NCI-H446 (cell line): ENCODE results near the gene CACNA1B.

ENCODE experiments used
- DNase-seq, 2 experiments: peaks; one replicate each; lab custom pipeline; 2025; lab: John Stamatoyannopoulos, UW

The CACNA1B gene

DNA sequence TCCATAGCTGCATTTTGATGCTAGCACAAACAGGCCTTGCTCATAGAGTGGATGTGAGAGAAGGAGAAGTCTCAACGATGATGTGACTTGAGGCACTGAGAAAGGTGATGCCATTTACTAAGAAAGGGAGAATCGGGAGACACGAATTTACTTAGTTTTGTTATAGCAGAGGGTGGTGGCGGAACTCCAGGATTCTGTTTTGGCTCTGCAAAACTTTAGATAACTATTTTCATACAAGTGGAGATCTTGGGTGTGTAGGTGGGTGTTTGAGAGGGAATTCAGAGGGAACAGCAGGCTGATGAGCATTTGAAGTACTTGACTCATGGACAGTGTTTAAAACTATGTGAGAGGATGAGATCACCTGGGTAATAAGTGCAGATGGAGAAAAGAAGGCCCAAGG lies 43.2 kb downstream of the CACNA1B start:
- DNase-seq, result no peak

GRCh38 chr9:137924169-137924568 lies 46.6 kb downstream of the CACNA1B start:
- DNase-seq, result no peak

DNA sequence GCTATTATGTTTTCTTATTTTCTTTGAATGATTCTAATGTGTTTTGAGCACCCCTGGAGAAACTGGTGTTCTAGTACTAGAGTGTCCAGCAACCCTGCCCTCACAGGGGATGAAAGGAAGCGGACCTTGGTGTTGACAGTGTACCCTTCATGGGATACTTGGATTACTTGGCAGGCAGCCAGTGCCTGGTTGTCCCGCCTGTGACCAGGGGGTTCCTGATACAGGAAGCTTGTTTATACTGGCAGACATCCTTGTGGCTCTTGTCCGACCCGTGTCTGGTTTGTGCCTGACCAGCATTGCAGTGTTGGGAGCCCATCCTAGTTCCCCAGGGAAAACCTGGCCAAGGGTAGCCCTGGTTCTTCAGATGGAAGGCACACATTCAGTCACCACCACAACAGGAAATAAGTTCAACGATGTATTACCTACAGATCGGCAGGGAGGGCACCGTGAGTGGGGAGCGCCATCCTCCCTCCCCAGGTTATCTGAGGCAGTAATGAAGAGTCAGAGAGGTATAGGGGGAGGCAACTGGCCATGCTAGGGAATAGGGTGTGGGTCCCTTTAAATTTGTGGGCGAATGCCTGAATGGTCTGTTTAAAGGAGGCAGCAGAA lies 47.3 kb downstream of the CACNA1B start:
- no peak for DNase-seq

- DNase-seq, result no peak
Observed at GRCh38 chr9:137943655-137944054, 66.1 kb downstream of the CACNA1B start.

DNA sequence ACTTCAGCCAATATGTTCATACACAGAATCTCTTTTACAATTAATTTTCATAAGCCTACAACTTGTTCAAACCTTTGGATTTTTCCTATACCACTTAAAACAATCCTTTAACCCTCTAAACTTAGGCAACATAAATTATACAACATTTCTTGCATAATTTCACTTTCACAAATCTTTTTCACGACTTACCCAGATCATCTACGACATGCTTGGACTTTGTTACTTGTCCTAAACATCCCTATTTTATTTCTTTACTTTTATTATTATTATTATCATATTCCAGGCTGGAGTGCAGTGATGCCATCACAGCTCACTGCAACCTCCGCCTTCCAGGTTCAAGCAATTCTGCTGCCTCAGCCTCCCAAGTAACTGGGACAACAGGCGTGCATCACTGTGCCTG lies 68.0 kb downstream of the CACNA1B start:
- no peak for DNase-seq

DNA sequence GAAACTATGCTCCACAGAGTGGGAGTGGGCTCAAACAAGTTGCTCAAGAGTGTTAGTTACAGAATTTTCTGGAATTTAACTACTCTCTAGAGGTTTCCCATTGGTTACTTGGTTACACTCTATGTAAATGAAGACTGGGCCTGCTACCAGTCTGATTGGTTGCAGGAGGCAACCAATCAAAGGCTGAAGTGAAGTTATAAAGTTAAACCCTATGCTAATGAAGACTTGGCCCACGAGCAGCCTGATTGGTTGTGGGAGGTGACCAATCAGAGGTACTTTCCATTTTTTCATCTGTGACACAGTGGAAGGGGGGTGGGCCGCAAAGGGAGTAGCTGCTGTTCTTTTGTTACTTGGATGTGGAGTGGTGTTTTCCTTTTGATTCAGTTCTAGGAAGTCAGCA lies 69.4 kb downstream of the CACNA1B start:
- no peak for DNase-seq

- no peak for DNase-seq
Observed at GRCh38 chr9:137948642-137949041, 71.1 kb downstream of the CACNA1B start.

DNA sequence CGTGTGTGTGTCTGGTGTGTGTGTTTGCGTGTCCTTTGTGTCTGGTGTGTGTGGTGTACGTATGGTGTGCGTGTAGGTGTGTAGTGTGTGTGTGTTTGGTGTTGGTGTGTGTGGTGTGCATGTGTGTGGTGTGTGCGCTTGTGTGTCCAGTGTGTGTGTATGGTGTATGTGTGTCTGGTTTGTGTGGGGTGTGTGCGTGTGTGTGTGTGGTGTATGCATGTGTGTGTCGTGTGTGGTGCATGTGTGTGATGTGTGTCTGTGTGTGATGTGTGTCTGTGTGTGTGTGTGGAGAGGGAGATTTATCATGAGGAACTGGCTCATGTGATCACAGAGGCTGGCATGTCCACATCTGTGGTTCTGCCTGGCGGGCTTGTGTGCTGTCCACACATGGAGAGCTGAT lies 71.7 kb downstream of the CACNA1B start:
- DNase-seq, result no peak

- DNase-seq, result no peak
Observed at GRCh38 chr9:137951107-137951506, 73.5 kb downstream of the CACNA1B start.

- DNase-seq, result no peak
Observed at GRCh38 chr9:137951597-137952490, 74.3 kb downstream of the CACNA1B start.

DNA sequence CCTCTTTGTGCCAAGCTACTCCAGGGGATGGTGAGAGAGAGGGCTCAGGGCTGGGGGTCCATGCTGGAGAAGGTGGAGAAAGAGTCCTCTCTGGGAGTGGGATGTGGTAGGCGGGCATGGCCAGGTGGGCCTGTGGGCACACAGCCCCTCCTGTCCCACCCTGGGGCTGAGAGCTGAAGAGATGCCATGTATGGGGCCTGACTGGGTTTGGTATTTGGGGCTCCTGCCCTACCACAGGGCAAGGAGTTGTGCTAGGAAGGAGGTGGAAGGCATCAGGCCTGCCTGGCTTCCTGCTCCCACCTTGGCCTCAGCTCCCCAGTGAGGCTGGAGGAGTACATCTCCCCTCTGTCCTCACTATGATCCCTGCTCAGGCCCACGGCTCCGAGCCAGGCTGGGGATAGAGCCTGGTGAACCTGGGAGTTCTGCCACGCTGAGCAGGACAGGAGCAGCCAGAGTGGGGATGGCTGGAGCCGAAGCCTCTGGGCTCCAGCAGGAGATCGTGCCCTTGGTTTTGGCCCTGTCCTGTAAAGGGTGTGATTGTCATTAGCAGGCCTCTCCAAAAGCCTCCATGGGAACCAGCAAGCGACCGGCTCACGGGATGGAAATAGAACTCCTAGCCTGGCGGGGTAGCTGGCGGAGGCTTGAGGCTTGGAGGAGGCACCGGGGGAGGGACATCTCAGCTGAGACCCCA lies 75.5 kb downstream of the CACNA1B start:
- no peak for DNase-seq

DNA sequence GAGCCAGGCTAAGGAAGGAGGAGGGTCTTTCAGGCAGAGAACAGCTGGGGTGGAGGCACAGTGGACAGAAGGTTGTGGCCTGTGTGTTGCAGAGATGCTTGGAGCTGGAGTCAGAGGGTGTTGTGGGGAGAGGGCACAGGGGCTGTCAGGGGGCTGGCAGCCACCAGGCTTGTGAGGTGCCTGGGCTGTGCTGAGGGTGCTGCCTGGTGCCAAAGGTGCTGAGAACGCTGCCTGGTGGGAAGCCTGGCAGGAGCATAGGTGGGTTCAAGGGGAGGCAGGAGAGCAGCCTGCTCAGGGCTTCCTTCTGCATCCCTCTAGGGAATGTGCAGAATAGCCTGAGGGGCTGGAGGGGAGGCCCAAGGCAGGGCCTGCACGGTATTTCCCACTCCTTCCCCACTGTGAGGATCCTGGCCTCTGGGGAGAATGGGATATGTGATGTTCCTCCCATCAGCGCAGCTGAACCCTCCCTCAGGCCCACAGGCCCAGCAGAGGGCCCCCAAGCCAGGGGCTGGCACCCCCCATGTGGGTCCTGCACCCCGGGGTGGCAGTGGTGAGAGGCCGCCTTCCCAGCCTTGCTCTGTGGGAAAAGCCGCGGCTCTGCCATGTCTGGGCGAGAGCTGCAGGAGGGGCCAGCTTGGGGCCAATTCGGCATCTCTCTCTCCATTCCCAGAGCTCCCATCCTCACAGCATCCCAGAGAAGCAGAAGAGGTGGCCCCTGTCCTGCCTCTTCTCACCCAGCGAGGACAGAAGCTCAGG lies 76.3 kb downstream of the CACNA1B start:
- no peak for DNase-seq

GRCh38 chr9:137955224-137955570 lies 77.6 kb downstream of the CACNA1B start:
- DNase-seq, result no peak

GRCh38 chr9:137955586-137955985 lies 78.0 kb downstream of the CACNA1B start:
- DNase-seq, result no peak

DNA sequence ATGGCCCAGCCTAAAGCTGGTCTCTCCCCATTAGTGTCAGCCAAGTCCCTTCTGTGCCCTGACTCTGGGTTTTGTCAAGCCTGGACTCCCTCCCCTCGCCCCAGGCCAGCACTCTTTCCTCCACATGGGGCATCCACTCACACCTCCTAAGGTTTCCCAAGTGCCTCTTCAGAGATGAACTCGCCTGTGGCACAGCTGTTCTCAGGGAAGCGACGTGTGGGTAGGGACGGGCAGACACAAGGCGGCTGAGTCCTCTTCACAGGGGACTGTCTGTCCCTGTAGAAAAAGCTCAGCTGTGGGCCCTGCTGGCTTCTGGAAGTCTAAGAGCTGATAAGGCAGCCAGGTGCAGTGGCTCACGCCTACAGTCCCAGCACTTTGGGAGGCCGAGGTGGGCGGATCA lies 78.5 kb downstream of the CACNA1B start:
- DNase-seq, result no peak

GRCh38 chr9:137956688-137957385 lies 79.3 kb downstream of the CACNA1B start:
- DNase-seq, result no peak

DNA sequence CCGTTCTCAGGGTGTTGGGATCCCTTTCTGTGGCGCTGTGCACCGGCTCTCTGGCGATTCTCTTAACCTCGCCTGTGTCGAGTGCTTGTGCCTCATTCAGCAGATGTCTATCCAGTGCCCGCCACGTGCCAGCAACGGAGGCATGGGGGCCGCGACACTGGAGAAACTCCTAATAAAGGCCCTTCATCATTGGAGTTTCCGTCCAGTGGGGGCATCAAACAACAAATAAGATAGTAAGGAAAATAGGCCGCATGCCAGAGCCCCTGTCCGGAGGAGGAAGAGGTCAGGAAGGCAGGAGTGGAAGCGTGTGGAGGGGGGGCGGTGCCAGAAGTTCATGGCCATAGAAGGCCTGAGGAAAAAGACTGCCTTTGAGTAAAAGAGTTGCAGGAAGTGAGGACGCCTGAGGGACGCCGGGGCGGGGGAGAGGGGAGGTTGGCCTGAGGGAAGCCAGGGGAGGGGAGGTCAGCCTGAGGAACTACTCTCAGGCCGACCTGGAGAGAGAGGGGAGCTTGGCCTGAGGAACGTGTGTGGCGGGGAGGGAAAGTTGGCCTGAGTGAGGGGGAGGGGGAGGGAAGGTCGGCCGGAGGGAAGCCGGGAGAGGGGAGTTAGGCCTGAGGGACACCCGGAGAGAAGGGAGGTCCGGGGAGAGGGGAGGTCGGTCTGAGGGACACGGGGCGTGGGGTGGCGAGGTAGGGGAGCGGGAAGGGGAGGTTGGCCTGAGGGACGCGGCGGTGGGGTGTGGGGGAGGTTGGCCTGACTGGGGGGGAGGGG lies 82.2 kb downstream of the CACNA1B start:
- no peak for DNase-seq

DNA sequence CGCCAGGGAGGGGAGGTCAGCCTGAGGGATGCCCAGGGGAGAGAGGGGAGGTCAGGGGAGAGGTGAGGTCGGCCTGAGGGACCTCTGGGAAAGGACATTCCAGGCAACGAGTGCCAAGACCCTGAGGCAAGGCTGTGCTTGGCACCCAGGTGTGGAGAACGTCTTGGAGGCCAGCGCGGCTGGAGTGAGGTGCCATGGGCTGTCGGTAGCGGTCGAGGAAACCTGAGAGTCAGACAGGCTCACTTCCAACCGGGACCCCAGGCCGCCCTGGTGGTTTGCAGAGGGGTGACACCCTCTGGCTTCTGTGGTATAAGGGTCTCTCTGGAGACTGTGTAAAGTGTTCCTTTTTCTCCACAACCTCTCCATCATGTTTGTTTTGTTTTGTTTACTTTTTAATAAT lies 82.9 kb downstream of the CACNA1B start:
- no peak for DNase-seq

GRCh38 chr9:137963525-137963924 lies 85.9 kb downstream of the CACNA1B start:
- no peak for DNase-seq

GRCh38 chr9:137965177-137965795 lies 87.7 kb downstream of the CACNA1B start:
- no peak for DNase-seq
